HPDE6-E6E7 (cell line): ENCODE results near the gene HOXB9.

Experiments used
- DNase-seq: peaks from one replicate; pipeline ENCODE4 v3.0.0; 2011; ENCODE audit warnings: missing footprints; ENCODE audit errors: extremely low spot score

HOXB9 gene

DNA sequence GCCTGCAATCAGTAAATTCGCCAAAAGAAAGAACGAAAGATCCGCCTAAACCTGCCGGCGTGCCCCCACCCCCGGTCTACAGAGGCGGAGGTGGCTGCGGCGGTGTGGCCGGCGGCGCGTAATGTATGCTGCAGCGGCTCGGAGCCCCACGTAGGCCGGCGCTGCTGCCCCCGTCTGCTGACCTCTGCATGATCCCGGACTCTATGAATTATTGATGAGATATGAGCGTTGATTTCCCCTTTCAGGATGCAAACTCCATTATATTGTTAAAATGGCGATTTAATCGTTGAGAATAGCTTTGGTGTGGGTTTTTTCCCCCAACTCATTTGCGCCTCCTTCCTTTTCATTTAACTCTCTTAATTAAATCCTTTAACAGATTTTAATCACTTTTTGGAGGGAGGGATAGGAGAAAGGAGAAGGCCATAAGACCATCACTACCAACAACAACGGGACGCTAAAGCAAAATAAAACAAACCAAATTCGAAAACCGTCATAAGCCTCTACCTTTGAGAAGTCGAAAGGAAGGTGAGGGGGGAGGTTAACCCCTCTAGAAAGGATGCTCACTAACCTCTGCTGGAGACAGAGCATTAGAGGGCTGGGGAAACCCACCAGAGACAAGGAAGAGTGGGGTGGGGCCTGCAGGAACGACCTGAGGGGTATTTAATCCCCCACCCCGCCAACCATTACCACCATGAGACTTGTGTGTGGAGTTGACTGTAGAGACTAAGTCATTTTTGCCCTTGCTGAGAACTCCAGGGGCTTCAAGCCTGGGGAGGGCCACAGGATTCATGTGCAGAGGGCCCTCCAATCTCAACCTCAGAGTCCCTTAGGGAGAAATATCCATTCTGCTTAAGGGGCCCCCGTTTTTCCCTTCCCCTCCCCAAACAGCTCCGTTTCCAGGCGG, 39.6 kb downstream of the HOXB9 start:
- DNase-seq, result no peak

DNA sequence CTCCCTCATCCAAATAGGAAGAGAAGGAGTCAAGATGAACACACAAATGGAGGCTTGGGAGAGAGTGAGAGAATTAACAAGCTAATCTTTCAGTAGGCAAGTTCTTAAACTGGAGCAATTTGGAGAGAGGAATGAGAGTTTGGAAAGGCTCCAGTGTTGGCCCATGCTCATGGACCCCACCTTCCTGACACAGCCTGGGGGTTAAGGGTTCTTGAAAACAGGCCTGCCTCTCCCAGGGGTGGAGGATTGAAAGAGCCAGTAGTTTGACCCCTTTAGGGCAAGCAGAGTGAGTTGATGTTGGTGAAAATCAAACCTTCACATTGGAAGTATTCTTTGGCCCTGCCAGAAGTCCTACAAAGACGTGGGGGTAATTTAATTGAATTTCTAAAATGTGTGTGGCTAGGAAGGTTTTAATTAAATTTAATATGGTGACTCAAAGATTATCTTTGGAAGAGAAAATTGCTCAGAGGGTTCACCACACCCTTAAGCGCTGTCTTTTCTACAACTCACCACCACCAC, 41.9 kb downstream of the HOXB9 start:
- DNase-seq, result no peak

DNA sequence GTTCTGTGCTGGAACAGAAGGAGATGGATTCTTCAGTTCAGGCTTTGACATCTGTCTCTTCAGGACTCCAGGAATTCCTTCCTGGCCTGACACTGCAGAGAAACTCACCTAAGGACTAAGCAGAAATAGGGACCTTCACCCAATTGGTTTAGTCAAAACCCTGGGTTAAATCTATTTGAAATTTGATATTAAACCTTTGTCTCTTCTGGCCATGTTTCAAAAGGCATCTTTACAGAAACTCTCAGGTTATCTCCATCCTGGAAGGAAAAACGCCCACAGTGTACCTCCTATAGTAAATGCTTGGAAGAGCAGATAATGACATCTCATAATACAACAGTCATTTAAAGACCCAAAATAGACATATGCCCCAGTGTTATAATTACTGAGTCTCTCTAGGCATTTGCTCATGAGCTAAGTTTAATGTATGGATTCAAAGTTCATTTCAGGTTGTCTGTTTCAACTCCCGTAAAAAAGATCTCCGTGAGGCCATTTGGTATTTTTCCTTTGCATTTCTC, 42.4 kb downstream of the HOXB9 start:
- DNase-seq, result no peak

DNA sequence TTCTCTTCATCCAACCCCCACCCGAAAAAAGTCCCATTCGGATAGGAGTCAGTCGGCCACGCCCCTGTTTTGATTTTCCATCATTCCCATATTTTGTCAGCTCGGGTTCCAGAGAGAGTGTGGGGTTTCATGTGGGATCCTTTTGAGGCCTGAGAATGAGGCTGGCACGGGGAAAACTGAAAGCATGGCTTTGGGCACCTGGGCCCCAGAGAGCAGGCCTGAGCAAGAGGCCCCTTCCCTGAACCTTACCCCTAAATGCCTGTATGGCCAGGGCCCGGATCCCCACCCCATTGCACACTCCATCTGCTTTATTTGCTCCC, 43.4 kb downstream of the HOXB9 start:
- DNase-seq, result no peak

DNA sequence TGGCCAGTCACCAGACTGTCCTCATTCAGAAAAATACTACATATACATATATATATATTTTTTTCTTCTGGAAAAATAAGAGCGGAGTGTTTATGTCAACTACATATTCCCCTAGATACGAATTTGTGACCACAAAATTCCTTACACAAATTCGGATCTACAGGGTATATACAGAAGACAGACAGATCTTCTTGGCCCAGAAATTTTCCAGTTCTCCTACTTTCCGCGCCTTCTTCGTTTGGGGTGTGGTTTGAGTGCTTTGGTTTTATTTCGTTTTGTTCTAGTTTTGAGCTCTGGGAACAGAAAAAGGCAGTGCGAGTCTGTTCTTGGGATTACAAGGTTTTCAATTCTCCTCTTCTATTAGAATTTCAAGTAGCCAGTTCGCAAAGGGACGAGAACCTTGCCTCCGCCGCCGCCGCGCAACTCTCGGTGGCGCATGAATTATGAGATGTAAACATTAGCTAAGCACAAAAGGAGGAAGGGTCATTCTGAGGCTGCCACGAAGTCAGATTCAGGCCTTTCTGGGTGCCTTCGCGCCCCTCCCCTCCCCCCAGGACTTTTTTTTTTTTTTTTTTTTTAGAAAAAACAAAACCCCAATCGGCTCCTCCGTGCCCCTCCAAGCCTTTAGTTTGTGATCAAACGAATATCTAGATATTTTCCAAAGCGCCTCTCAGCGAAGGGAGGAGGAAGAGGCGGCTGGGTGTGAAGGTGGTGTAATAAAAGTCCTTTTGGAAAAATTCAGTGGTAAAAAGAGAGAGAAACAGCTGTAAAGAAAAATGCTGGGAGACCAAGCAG, 46.2 kb downstream of the HOXB9 start:
- no peak for DNase-seq

DNA sequence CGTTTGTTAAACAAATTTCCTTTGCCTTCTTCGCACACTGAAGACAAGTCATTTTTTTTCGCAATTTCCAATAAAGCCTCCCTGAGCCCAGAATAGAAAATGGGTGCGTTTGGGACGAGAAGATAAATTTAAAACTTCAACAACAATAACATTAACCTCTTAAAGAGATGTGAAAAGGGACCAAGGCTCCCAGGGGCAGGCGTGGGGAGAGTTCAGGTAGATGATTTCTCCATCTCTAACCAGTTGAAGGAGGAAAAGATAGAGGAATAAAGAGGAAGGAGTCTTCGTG, 46.7 kb downstream of the HOXB9 start:
- DNase-seq, result no peak

DNA sequence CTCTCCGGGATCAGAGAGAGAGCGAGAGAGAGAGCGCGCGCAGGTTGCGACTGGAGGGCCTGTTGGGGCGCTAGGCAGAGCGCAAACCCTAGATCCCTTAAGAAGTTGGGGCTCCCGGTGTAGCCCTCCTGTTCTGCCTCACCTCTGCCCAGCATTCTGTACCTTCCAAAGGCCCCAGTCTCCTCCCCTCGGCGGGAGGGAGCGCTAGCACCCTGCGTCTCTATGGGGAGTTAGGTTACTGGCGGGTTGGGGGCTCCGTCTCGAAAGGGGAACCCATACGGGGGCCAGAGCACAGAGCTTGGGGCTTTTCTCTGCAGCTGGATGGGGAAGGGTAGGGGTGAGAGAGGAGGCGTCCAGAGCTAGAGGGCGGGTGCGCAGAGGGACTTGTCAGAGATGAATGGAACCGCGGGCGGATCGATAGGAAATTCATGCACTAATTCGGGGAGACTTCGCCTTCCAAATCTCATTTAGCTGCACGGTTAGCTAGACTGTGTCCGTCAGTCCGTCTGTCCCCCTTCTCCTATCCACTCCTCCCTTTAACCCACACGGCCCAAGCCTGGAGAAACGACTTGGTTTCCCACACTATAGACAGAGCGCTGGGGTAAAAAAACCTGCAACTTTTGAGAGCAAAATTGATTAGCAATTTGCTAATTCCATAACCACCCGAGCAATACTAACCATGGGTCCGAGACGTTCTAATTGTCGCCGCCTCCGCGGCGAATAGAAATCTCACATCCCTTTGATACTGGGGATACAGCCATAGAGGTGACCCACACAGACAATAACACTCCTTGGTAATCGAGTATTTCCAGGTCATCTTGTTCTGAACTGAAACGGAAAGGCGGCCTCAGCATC, 47.3 kb downstream of the HOXB9 start:
- DNase-seq, result no peak

DNA sequence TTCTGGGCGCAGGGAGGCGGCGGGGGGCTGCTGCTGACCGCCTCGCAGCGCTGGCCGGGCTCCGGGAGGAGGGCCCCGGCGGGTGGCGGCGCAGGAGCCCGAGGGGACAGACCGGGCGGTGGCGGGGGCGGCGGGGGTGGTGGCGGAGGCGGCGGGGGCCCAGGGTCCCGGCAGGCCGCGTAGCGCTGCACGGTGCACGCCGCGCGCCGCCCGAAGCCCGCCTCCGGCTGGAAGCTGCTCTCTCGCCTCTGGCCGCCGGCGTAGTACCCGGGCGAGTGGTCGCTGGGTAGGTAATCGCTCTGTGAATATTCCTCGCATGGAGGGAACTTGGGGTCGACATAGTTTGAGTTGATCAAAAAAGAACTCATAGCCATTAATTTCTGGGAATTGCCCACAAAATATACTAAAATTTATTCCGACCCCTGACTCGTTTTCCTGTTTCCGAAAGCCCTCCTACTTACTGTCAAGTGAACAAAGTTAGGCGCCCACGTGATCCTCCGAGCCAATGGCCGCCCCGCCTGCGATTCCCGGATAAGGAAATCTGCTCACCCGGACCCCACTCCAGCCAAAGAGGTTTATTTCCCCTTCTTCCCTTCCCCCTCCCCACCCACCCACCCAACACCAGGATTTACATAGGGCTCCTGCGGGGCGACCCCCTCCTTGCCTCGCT, 48.1 kb downstream of the HOXB9 start, which contains the start of gene HOXB4:
HOXB4 (minus strand) TSS at position 405 of the 670 bp plus-strand sequence; CDS start at position 374, 31 bp downstream.
- no peak for DNase-seq

DNA sequence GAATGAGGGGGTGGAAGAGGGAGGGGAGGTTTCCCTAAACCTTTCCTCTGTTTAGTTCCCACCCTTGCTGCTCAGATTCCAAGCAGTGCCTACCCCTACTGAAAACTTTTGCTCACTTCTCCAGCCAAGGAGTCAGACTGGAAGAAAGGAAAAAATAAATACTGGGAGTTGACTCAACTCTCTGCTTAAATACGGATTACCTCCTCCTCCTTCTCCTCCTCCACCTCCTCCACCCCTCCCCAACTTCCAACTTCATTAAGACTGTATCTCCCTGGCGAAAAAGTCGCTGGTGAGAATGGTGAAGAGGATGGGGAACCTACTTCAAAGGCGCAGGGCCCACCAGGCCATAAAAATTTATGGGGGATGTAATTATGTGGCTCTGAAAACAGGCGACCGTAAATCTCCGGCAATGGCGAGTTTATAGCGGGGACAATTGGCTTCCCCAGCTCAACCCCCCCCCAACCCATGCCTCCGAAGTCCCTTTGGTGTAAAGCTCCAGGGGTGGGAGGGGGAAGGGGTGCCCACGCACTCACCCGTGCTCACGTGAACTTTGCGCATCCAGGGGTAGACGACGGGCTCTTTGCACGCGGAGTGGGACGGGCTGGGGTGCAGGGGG, 48.7 kb downstream of the HOXB9 start:
- DNase-seq, result no peak

DNA sequence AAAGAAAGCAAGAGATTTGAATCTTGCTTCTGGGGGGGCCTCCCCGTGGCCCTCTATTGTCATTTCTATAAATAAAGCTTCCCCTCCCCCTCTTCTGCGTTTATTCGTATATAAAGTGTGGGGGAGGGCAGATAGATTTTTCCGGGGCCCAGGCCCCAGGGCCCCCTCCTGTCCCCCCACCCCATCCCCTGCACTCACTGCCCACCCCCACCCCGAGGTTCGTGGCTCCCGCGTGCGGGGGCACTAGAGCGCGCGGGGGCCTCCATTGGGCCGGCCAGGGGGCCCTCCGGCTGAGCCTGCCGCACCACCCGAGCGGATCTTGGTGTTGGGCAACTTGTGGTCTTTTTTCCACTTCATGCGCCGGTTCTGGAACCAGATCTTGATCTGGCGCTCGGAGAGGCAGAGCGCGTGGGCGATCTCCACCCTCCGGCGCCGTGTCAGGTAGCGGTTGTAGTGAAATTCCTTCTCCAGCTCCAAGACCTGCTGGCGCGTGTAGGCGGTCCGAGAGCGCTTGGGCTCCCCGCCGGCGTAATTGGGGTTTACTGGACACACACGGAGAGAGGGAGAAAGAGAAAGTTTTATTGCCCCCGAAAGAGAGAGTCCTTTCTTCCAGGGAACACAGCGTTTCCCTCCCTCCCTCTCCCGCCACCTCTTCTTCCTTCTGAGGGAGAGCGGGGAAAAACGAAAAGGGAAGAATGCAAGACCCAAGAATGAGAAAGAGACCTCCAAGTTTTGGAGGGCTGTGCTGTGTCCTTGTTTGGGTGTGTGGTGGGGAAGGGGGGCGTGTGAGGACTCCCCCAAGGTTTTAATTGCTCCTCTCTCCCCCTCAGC, 49.5 kb downstream of the HOXB9 start:
- no peak for DNase-seq

DNA sequence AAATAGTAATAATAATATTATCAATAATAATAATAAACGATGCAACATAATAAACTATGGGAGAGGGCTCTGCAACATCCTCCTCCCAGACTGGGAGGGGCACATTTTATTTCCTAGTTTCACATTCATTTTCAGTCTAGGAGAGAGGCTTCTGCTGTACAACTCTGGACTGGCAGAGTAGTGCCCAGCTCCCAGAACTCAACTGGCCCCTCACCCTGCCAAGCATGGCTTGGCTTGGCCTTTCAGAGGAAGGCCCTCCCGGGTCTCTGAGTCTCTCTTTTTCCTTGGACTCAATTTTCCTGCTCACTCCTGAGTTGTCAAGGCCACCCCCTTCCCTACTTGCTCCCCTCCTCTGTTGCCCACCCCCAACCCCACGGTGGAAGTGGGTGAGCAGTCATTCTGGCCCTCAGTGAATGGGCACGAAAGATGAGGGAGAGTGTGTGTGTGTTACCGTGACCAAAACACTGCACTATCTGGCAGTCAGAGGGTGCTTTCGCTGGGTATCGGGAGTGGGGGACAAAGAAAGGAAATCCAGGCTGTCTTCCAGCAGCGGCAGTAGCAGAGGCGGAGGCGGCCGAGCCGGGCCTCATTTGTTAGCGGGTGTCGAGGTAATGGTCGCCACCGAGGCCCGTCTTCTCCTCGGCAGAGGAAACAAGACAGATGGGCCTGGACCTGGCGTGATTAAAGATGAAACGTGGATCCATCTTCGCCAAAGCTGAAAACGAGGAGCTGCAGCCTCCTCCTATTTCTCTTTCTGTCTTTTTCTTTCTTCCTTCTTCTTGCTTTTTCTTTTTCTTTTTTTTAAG, 50.3 kb downstream of the HOXB9 start:
- no peak for DNase-seq

DNA sequence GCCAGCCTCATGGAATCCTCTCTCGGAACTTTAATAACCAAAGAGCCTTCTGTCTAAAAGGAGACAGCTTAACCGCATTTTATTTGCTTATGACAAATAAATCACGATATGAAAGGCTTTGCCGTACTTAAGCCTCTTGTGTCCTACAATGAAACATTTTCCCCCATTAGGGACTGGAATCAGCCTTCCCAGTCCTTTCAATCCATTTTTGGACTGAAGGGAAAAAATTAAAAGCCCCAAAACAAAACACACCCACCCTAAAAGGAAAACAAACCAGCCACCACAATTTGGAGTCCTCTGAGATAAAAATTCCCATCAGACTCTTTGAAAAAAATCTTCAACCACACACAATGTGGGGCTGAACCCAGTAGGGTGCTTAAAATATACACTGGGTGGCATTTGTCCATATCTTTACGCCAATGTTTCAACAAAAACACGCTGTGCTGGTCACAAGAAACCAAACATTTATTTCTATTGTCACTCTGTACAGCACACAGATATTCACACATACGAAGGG, 51.0 kb downstream of the HOXB9 start:
- no peak for DNase-seq

DNA sequence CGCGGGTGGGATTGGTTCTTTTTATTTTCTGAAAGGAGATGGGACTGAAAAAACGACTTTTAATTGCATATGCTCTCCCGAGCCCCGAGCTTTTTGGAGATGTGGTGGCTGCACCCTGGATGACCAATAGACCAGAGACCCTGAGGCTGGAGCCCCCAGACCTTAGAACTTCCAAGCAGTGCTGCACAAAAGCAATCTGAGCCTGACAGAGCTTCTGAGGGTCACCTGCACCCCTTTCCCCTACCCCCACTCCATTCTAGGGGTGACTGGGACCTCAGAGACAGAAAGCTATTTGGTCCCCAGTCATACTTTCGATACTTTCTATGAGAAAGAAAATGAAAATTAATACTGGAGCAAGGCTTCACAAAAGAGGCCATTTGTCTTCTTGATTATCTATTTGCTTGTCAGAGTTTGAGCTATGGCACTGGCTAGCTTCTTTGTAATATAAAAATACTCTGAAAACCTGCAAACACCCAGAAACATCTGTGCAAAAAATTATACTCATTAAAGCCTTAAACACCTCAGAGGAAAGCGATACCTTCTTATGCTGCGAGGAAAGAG, 51.6 kb downstream of the HOXB9 start:
- no peak for DNase-seq

DNA sequence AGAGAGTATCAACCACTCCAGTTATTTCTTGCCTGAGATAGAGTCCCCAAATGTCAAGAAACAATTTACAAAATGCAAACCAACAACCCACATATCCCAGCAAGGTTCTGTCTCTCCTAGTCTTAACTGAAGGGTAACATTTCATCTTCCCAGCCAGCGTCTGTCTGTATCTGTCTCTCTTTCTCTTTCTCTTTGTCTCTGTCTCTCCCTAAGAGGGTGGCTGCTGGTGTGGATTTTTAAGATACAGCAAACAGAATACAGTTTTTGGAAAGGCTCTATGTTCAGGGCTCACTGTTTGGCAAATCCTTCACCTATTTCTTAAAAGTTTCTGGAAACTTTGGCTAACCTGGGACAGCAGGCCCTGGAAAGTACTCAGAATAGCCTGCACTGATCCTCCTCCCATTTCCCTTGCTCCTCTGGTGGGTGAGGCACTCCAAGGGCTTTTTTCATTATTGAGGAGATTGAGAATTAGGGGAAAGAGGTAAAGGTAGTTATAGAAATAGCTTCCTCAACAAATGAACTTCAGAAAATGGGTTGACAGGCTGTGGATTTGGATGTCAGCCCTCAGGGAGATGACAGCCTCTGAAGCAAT, 54.2 kb downstream of the HOXB9 start:
- no peak for DNase-seq
